A673 (cell line): Measurements from ENCODE around the gene NEO1.

Source experiments
- EZH2 ChIP-seq: fragments of 200-600 bp; sonication (generic); IDR thresholded peaks from 2 replicates; pipeline ENCODE4 v1.6.1; 2017; ENCODE audit warnings: borderline replicate concordance, low read depth, mild to moderate bottlenecking, mixed read lengths, antibody characterized with exemption, low read length; ENCODE audit not compliant: poor library complexity, severe bottlenecking
- TF ChIP-seq, protein P1 (sequence below): fragments of 300-800, 200-600 bp; sonication (generic); conservative IDR thresholded peaks from 2 replicates; pipeline ENCODE4 v1.5.1; 2017; ENCODE audit warnings: low read depth, mild to moderate bottlenecking, antibody characterized with exemption, low read length, moderate library complexity, mixed read lengths

DNA sequence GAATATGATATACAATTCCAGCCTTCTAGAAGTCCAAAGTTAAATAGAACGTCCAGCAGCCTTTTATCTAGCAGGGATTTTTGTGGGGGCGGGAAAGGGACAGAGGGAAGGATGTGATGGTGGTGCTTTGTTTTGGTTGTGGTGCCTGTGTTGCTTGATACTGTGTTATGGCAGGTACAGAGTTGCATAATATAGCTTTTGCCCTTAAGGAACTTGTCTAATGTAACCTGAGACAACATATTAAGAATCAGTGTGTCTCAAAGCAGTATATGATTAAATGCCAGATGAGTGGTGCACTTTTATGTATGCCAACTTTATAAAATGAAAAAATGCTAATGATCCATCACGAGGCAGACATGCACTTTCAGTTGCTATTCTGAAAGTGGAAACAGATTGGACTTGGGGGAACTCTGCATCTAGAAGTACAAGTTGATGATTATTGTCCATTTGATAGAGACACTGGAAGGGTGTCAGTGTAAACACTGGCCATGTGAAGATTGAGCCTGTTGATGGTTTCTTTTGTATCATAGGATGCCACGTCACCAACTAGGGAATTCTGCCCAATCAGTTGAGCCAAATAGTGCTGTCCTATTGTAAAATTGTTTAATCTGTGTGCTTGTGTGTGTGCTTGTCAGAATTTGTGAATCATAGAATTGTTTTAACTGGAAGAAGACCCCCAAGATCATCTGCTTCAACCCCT, 23.0 kb downstream of the NEO1 start:
- TF ChIP-seq, protein P1, sequence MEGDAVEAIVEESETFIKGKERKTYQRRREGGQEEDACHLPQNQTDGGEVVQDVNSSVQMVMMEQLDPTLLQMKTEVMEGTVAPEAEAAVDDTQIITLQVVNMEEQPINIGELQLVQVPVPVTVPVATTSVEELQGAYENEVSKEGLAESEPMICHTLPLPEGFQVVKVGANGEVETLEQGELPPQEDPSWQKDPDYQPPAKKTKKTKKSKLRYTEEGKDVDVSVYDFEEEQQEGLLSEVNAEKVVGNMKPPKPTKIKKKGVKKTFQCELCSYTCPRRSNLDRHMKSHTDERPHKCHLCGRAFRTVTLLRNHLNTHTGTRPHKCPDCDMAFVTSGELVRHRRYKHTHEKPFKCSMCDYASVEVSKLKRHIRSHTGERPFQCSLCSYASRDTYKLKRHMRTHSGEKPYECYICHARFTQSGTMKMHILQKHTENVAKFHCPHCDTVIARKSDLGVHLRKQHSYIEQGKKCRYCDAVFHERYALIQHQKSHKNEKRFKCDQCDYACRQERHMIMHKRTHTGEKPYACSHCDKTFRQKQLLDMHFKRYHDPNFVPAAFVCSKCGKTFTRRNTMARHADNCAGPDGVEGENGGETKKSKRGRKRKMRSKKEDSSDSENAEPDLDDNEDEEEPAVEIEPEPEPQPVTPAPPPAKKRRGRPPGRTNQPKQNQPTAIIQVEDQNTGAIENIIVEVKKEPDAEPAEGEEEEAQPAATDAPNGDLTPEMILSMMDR: no peak
- no peak for TF ChIP-seq EZH2
